HG03520 (cell line): ENCODE measurements around the gene THAP12.

ENCODE experiments used
- ATAC-seq: cut with Tn5 transposase; IDR thresholded peaks from one replicate; pipeline ENCODE4 v1.9.1; 2021; ENCODE audit warnings: mild to moderate bottlenecking, moderate library complexity; ENCODE audit not compliant: unreplicated experiment

THAP12 gene

GRCh38 chr11:76307978-76308747, 72.8 kb downstream of the THAP12 start:
- ATAC-seq = no peak

- no peak for ATAC-seq
Observed at GRCh38 chr11:76307396-76307795, 73.5 kb downstream of the THAP12 start.

- no peak for ATAC-seq
Observed at GRCh38 chr11:76303399-76303798, 77.5 kb downstream of the THAP12 start.

- ATAC-seq = no peak
Observed at GRCh38 chr11:76302996-76303395, 77.9 kb downstream of the THAP12 start.
